Posterior vena cava (tissue), 2 donors: ENCODE measurements around the gene ACSS1. TPM values are rescaled to one million over a fixed set of nuclear protein-coding genes. Genes with fewer than 3 reads are reported as not detected.

ENCODE experiments used
- DNase-seq: peaks from one replicate; pipeline ENCODE4 v3.0.0-alpha.2; 2020; ENCODE audit warnings: low spot score
- intact Hi-C, 2 donors: fragments of 100-400 bp; cut with DNase I; formaldehyde crosslinking; loops; one replicate each; pipeline versions ENCODE4 v1.14.1 to v1.14.2; 2022 to 2023
- total RNA-seq, 2 donors: library from RNA; stranded (reverse); fragmentation: NEBNext Ultra II Directional; extraction: Animal tissue kit (Norgen Biotek cat#: 25700); gene quantifications; one replicate each; pipeline ENCODE4 v1.2.1, GENCODE V29; 2021
- donor health status: DM: yes; HTN: yes; CAD: no.
- donor health status: DM: yes; HTN: yes; CAD: no.

ACSS1 gene
- total RNA-seq, 2 donors from 2014 or later, result 11.6 to 12.2 TPM

- intact Hi-C loops, result loop anchor here in 1 of 2 donors (10.0 kb wide), 1 partner anchor 342 kb away; the partner anchor contains the start of gene ABHD12
- peak; percentile 80 for DNase-seq
These were observed 5.4 kb downstream of the ACSS1 start for GRCh38 chr20:25052255-25053194.

GRCh38 chr20:25051386-25052155 is 6.4 kb downstream of the ACSS1 start:
- intact Hi-C loops, result loop anchor here in 1 of 2 donors (10.0 kb wide), 1 partner anchor 343 kb away; the partner anchor contains the start of gene ABHD12
- peak; percentile 78 for DNase-seq

- intact Hi-C loops, result loop anchor here in 1 of 2 donors (10.0 kb wide), 1 partner anchor 344 kb away; the partner anchor contains the start of gene ABHD12
- DNase-seq, result peak; percentile 75
These were observed 7.2 kb downstream of the ACSS1 start for GRCh38 chr20:25050501-25051350.

- intact Hi-C loops, result loop anchor here in 1 of 2 donors (10.0 kb wide), 1 partner anchor 345 kb away; the partner anchor contains the start of gene ABHD12
- peak; percentile 14 for DNase-seq
These were observed 7.9 kb downstream of the ACSS1 start for GRCh38 chr20:25050082-25050481.

- peak; percentile 46 for DNase-seq
- intact Hi-C loops, result loop anchor here in 1 of 2 donors (10.0 kb wide), 1 partner anchor 345 kb away; the partner anchor contains the start of gene ABHD12
These were observed 8.5 kb downstream of the ACSS1 start for GRCh38 chr20:25049261-25050060.

GRCh38 chr20:25048519-25048952 is 9.4 kb downstream of the ACSS1 start:
- intact Hi-C loops, result no loop called here
- peak; percentile 61 for DNase-seq

- intact Hi-C loops, result no loop called here
- DNase-seq, result peak; percentile 52
These were observed 10.2 kb downstream of the ACSS1 start for GRCh38 chr20:25047766-25048165.

GRCh38 chr20:25046736-25047666 is 10.9 kb downstream of the ACSS1 start:
- intact Hi-C loops, result no loop called here
- peak; percentile 70 for DNase-seq

- intact Hi-C loops, result no loop called here
- peak; percentile 74 for DNase-seq
These were observed 11.7 kb downstream of the ACSS1 start for GRCh38 chr20:25046181-25046641.

GRCh38 chr20:25045343-25045712 is 12.6 kb downstream of the ACSS1 start:
- intact Hi-C loops, result no loop called here
- peak; percentile 61 for DNase-seq

- intact Hi-C loops, result no loop called here
- peak; percentile 77 for DNase-seq
These were observed 13.1 kb downstream of the ACSS1 start for GRCh38 chr20:25044660-25045342.

GRCh38 chr20:25044261-25044560 is 13.7 kb downstream of the ACSS1 start:
- peak; percentile 46 for DNase-seq
- intact Hi-C loops, result no loop called here

GRCh38 chr20:25043499-25044260 is 14.3 kb downstream of the ACSS1 start:
- intact Hi-C loops, result no loop called here
- peak; percentile 69 for DNase-seq

- peak; percentile 88 for DNase-seq
- intact Hi-C loops, result no loop called here
These were observed 15.1 kb downstream of the ACSS1 start for GRCh38 chr20:25042531-25043498.
